T-helper 1 cell treated with Interleukin-12 subunit alpha and Interleukin-12 subunit beta and Interleukin-4 antibody, amounts not matched to agents 30 μg/mL and 1 μg/mL, for 36 hours (primary cell): ENCODE results near the gene LRRC59.
"Not testable (repeated sequence)": the region's sequence is repeated elsewhere in the genome, so short reads cannot be mapped to it uniquely, and the experiment has no call there.

Source experiments
- H3K27ac Mint-ChIP-seq: one replicate; pipeline ENCODE4 v1.8.0; 2021; ENCODE audit warnings: mild to moderate bottlenecking, mixed read lengths
- H3K27me3 Mint-ChIP-seq: one replicate; pipeline ENCODE4 v1.8.0; 2021; ENCODE audit warnings: low read depth, mixed read lengths
- H3K36me3 Mint-ChIP-seq: one replicate; pipeline ENCODE4 v1.8.0; 2021; ENCODE audit warnings: low read depth, mixed read lengths
- H3K4me1 Mint-ChIP-seq: one replicate; pipeline ENCODE4 v1.8.0; 2021; ENCODE audit warnings: low read depth, mixed read lengths
- H3K4me3 Mint-ChIP-seq: one replicate; pipeline ENCODE4 v1.8.0; 2021; ENCODE audit warnings: mild to moderate bottlenecking, moderate library complexity, mixed read lengths
- H3K9me3 Mint-ChIP-seq: one replicate; pipeline ENCODE4 v1.8.0; 2021; ENCODE audit warnings: mixed read lengths

LRRC59 gene

GRCh38 chr17:50428126-50428525 lies 30.8 kb upstream of the LRRC59 start:
- not testable (repeated sequence) for H3K36me3 Mint-ChIP-seq, H3K9me3 Mint-ChIP-seq, H3K4me3 Mint-ChIP-seq, H3K27ac Mint-ChIP-seq, H3K27me3 Mint-ChIP-seq
- H3K4me1 Mint-ChIP-seq: peaks cover 16% of the 10 kb centered on the region

GRCh38 chr17:50426814-50427787 lies 29.8 kb upstream of the LRRC59 start:
- Mint-ChIP-seq H3K27ac (peak overlapping the region; percentile 74), H3K4me1 (peaks cover 16% of the 10 kb centered on the region), H3K36me3 (no peaks in the 10 kb centered on the region), H3K4me3 (peak overlapping the region; percentile 87), H3K9me3 (no peaks in the 10 kb centered on the region), H3K27me3 (no peaks in the 10 kb centered on the region)

GRCh38 chr17:50426472-50426782 lies 29.1 kb upstream of the LRRC59 start:
- peak overlapping the region; percentile 87 for H3K4me3 Mint-ChIP-seq
- H3K4me1 Mint-ChIP-seq: peaks cover 19% of the 10 kb centered on the region
- no peaks in the 10 kb centered on the region for H3K9me3 Mint-ChIP-seq
- H3K27me3 Mint-ChIP-seq: no peaks in the 10 kb centered on the region
- no peaks in the 10 kb centered on the region for H3K36me3 Mint-ChIP-seq
- H3K27ac Mint-ChIP-seq: peak overlapping the region; percentile 74

GRCh38 chr17:50425682-50426471 lies 28.6 kb upstream of the LRRC59 start, which contains the start of gene ACSF2:
ACSF2 (plus strand) TSS chr17:50426218; CDS start chr17:50426262, 44 bp downstream.
- no peaks in the 10 kb centered on the region for H3K27me3 Mint-ChIP-seq
- H3K9me3 Mint-ChIP-seq: no peaks in the 10 kb centered on the region
- H3K4me3 Mint-ChIP-seq: peak within 1 kb of the TSS; percentile 87
- H3K4me1 Mint-ChIP-seq: peaks cover 24% of the 10 kb centered on the region
- H3K27ac Mint-ChIP-seq: peak within 1 kb of the TSS; percentile 74
- H3K36me3 Mint-ChIP-seq: no peaks in the 10 kb centered on the region

- no peaks in the 10 kb centered on the region for H3K9me3 Mint-ChIP-seq
- H3K36me3 Mint-ChIP-seq: no peaks in the 10 kb centered on the region
- no peaks in the 10 kb centered on the region for H3K27me3 Mint-ChIP-seq
- peak overlapping the region; percentile 36 for H3K27ac Mint-ChIP-seq
- H3K4me3 Mint-ChIP-seq: peak overlapping the region; percentile 76
- peaks cover 27% of the 10 kb centered on the region for H3K4me1 Mint-ChIP-seq
These were observed 27.8 kb upstream of the LRRC59 start for GRCh38 chr17:50424996-50425681.

- peaks cover 27% of the 10 kb centered on the region for H3K4me1 Mint-ChIP-seq
- H3K27me3 Mint-ChIP-seq: no peaks in the 10 kb centered on the region
- H3K4me3 Mint-ChIP-seq: no peak overlapping the region
- H3K27ac Mint-ChIP-seq: no peak overlapping the region
- no peaks in the 10 kb centered on the region for H3K36me3 Mint-ChIP-seq
- no peaks in the 10 kb centered on the region for H3K9me3 Mint-ChIP-seq
These were observed 27.1 kb upstream of the LRRC59 start for GRCh38 chr17:50424246-50424995.

GRCh38 chr17:50423553-50424159 lies 26.3 kb upstream of the LRRC59 start:
- peaks cover 28% of the 10 kb centered on the region for H3K4me1 Mint-ChIP-seq
- H3K27me3 Mint-ChIP-seq: peaks cover 4% of the 10 kb centered on the region
- no peak overlapping the region for H3K4me3 Mint-ChIP-seq
- peaks cover 4% of the 10 kb centered on the region for H3K36me3 Mint-ChIP-seq
- H3K27ac Mint-ChIP-seq: no peak overlapping the region
- no peaks in the 10 kb centered on the region for H3K9me3 Mint-ChIP-seq

- peaks cover 10% of the 10 kb centered on the region for H3K27me3 Mint-ChIP-seq
- H3K4me3 Mint-ChIP-seq: no peak overlapping the region
- no peak overlapping the region for H3K27ac Mint-ChIP-seq
- H3K4me1 Mint-ChIP-seq: peaks cover 25% of the 10 kb centered on the region
- no peaks in the 10 kb centered on the region for H3K9me3 Mint-ChIP-seq
- H3K36me3 Mint-ChIP-seq: peaks cover 4% of the 10 kb centered on the region
These were observed 25.4 kb upstream of the LRRC59 start for GRCh38 chr17:50422738-50423137.

- Mint-ChIP-seq H3K4me1 (peaks cover 15% of the 10 kb centered on the region), H3K36me3 (peaks cover 4% of the 10 kb centered on the region), H3K27ac (peak overlapping the region; percentile 83), H3K4me3 (peak overlapping the region; percentile 78), H3K27me3 (peaks cover 17% of the 10 kb centered on the region), H3K9me3 (no peaks in the 10 kb centered on the region)
These were observed 24.2 kb upstream of the LRRC59 start for GRCh38 chr17:50421308-50422051.

- Mint-ChIP-seq H3K9me3 (no peaks in the 10 kb centered on the region), H3K4me3 (peak overlapping the region; percentile 78), H3K36me3 (peaks cover 4% of the 10 kb centered on the region), H3K27ac (no peak overlapping the region), H3K4me1 (peaks cover 12% of the 10 kb centered on the region), H3K27me3 (peaks cover 18% of the 10 kb centered on the region)
These were observed 23.2 kb upstream of the LRRC59 start for GRCh38 chr17:50420419-50421112.

GRCh38 chr17:50419577-50419976 lies 22.3 kb upstream of the LRRC59 start:
- Mint-ChIP-seq H3K4me1 (peaks cover 12% of the 10 kb centered on the region), H3K27me3 (peaks cover 18% of the 10 kb centered on the region)
- H3K9me3 Mint-ChIP-seq, H3K4me3 Mint-ChIP-seq, H3K27ac Mint-ChIP-seq, H3K36me3 Mint-ChIP-seq: not testable (repeated sequence)

GRCh38 chr17:50414808-50415207 lies 17.5 kb upstream of the LRRC59 start:
- Mint-ChIP-seq H3K36me3 (peaks cover 4% of the 10 kb centered on the region), H3K4me3 (no peak overlapping the region), H3K27ac (no peak overlapping the region), H3K27me3 (peaks cover 28% of the 10 kb centered on the region), H3K4me1 (peaks cover 1% of the 10 kb centered on the region), H3K9me3 (no peaks in the 10 kb centered on the region)
